Thymus (tissue), 11 donors: ENCODE data around the gene TMEM132C. TPM values are rescaled to one million over a fixed set of nuclear protein-coding genes. Genes with fewer than 3 reads are reported as not detected.

ENCODE experiments used
- DNase-seq, 9 donors: peaks; one replicate each; pipeline ENCODE4 v3.0.0-alpha.2; 2013; ENCODE audit warnings: low spot score in 9 of 9, low read depth in 6 of 9, missing footprints in 1 of 9
- H3K27ac ChIP-seq, 2 donors: one replicate each; pipeline ENCODE4 v1.5.1; 2013; ENCODE audit warnings: control low read depth in 1 of 2, low read depth in 1 of 2, low read length in 1 of 2, mild to moderate bottlenecking in 1 of 2, moderate library complexity in 1 of 2
- H3K27me3 ChIP-seq, 2 donors: one replicate each; pipeline ENCODE4 v1.5.1; 2013; ENCODE audit warnings: low read length in 1 of 2; ENCODE audit not compliant: control insufficient read depth in 2 of 2, insufficient read depth in 1 of 2
- H3K36me3 ChIP-seq, 2 donors: one replicate each; pipeline ENCODE4 v1.5.1; 2013; ENCODE audit warnings: low read length in 1 of 2, mild to moderate bottlenecking in 1 of 2, moderate library complexity in 1 of 2; ENCODE audit not compliant: control insufficient read depth in 2 of 2, insufficient read depth in 2 of 2
- H3K4me1 ChIP-seq, 2 donors: one replicate each; pipeline ENCODE4 v1.5.1; 2013; ENCODE audit warnings: low read length in 2 of 2; ENCODE audit not compliant: control insufficient read depth in 2 of 2, insufficient read depth in 2 of 2
- H3K4me3 ChIP-seq, 2 donors: one replicate each; pipeline ENCODE4 v1.5.1; 2013; ENCODE audit warnings: low read length in 2 of 2, control low read depth in 1 of 2, mild to moderate bottlenecking in 1 of 2
- H3K9me3 ChIP-seq, 2 donors: one replicate each; pipeline ENCODE4 v1.5.1; 2013; ENCODE audit warnings: low read length in 1 of 2, mild to moderate bottlenecking in 1 of 2; ENCODE audit not compliant: control insufficient read depth in 2 of 2, insufficient read depth in 1 of 2
- WGBS: extraction: QIAGEN DNeasy Blood & Tissue Kit; methylation state at CpG from one replicate; pipeline ENCODE4 v1.1.7; 2013; 5-methylcytosine and 5-hydroxymethylcytosine counted together
- polyA plus RNA-seq: library from polyadenylated mRNA; stranded (reverse); fragments of 200-250 nt; gene quantifications from one replicate; pipeline ENCODE4 v1.2.3, GENCODE V29; 2013
- total RNA-seq: library from RNA; stranded (reverse); fragments of 120-200 nt; gene quantifications from one replicate; pipeline ENCODE4 v1.2.4, GENCODE V29; 2013
- donor health status: healthy.

The TMEM132C gene
- total and polyA plus RNA-seq, 2 donors, result 0.24 to 0.34 TPM

DNA sequence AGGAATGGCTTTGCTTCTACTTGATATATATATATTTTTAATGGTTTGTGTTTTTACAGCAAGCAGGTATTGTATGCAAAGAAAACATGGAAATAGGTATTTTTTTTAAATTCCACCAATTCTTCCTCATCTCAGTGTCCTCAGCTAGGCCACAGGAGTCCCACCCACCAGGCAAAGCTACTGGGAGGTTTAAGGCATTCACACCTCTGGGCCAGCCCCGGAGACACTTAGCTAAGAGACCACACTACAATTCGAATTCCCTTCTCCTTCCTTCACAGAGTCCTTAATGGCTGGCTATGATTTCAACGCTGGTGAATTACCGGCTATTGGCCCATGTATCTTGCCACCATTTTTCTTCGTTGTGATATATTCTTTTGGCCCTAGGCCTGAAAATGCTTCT is 485.4 kb downstream of the TMEM132C start:
- WGBS, result 91% methylated on average over 5 of the region's 5 CpGs
- peaks cover 0 to under 1% of the 10 kb centered on the region in 2 donors for H3K4me1 ChIP-seq
- no peaks in the 10 kb centered on the region for H3K36me3 ChIP-seq
- H3K4me3 ChIP-seq, result no peak overlapping the region
- H3K27ac ChIP-seq, result no peak overlapping the region
- H3K27me3 ChIP-seq, result no peaks in the 10 kb centered on the region
- no peaks in the 10 kb centered on the region for H3K9me3 ChIP-seq
- DNase-seq, result no peak

DNA sequence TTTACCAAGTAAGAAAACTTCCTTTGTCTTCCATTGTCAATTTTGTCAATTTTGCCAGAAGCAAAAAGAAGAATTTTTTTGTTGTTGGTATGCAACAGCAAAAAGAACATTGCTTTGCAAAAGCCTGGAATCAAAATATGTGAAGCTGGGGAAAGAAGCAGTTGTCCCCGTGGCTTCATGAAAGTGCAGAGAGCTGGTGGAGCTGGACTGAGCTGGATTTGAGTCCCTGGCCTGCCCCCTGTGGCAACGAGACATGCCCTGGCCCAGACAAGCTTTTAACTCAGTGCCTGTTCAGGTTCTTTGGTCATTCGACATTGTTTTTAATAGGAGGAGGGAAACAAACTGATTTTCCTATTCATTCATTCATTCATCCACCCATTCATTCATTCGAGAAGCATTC is 486.5 kb downstream of the TMEM132C start:
- Histone ChIP-seq H3K27ac (no peak overlapping the region), H3K4me1 (no peaks in the 10 kb centered on the region), H3K36me3 (no peaks in the 10 kb centered on the region), H3K9me3 (no peaks in the 10 kb centered on the region), H3K4me3 (no peak overlapping the region), H3K27me3 (no peaks in the 10 kb centered on the region)
- whole genome bisulfite sequencing, result 82% methylated on average over 4 of the region's 4 CpGs
- DNase-seq, result no peak

DNA sequence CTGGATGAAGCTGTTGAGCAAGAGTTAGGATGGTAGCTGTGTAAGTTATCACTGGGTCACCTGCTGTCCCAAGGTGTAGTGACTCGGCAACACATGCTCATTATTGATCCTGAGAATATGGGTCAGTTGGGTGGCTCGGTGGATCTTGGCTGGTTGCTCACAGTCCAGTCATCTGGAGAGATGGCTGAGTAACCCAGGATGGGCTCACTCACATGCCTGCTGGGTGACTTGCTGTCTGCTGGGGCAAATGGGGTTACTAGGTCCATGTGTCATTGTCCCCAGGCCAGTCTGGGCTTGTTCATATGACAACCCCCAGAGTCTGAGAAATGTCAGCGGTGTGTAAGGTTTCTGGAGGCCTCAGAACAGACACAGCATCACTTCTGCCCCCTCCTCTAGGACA is 487.3 kb downstream of the TMEM132C start:
- H3K4me1 ChIP-seq, result no peaks in the 10 kb centered on the region
- H3K27ac ChIP-seq, result no peak overlapping the region
- 95% methylated on average over 3 of the region's 3 CpGs for WGBS
- no peak overlapping the region for H3K4me3 ChIP-seq
- H3K36me3 ChIP-seq, result no peaks in the 10 kb centered on the region
- no peaks in the 10 kb centered on the region for H3K9me3 ChIP-seq
- DNase-seq, result no peak
- no peaks in the 10 kb centered on the region for H3K27me3 ChIP-seq

DNA sequence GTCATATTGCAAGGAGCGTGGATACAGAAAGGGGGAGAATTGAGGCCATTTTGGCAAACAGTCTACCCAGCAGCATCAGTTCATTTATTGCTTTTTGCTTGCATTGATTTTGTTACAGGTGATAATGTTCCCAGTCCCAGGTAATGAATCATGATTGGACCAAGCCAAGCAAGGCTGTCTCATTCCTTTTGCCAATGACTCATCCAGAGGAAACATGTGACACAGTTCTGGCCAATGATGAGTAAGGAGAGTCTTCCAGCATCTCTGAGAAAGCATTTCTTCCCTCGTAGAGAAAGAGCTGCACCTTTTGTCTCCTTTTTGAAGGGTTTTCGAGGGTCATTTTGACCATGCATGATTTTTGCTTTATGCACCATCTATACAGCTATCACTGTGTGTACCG is 488.6 kb downstream of the TMEM132C start:
- 95% methylated on average over 4 of the region's 4 CpGs for WGBS
- Histone ChIP-seq H3K4me3 (no peak overlapping the region), H3K9me3 (no peaks in the 10 kb centered on the region), H3K4me1 (no peaks in the 10 kb centered on the region), H3K27me3 (no peaks in the 10 kb centered on the region), H3K36me3 (no peaks in the 10 kb centered on the region), H3K27ac (no peak overlapping the region)
- no peak for DNase-seq
